ENCODE results near the gene TM4SF5. TPM values are rescaled to one million over a fixed set of nuclear protein-coding genes. Genes with fewer than 3 reads are reported as not detected.

The TM4SF5 gene
- polyA plus RNA-seq, 1 experiment: not detected

DNA sequence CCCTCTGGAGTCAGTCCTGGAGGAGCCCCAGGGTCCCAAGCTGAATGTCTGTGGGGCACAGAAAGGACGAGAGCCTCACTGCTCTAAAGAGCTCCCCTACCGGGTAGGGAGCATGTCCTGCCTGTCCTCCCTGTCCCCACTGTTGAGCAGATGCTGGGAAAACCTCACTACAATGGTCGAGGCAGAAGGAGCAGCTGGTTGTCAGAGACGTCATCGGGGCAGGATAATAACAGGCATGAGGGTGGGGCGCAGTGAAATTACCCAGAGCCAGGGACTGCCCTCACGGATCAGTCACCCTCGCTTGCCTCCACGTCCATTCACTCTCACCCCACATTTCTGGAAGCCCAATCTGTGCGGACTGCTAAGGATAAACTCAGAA is 538 bp downstream of the TM4SF5 start:
- H3K27ac ChIP-seq (ENCODE audit: low read depth, low read length): no peak overlapping the region
- ChIA-PET POLR2A (no interaction called here), CTCF (no interaction called here)
- TF ChIP-seq, protein P1, sequence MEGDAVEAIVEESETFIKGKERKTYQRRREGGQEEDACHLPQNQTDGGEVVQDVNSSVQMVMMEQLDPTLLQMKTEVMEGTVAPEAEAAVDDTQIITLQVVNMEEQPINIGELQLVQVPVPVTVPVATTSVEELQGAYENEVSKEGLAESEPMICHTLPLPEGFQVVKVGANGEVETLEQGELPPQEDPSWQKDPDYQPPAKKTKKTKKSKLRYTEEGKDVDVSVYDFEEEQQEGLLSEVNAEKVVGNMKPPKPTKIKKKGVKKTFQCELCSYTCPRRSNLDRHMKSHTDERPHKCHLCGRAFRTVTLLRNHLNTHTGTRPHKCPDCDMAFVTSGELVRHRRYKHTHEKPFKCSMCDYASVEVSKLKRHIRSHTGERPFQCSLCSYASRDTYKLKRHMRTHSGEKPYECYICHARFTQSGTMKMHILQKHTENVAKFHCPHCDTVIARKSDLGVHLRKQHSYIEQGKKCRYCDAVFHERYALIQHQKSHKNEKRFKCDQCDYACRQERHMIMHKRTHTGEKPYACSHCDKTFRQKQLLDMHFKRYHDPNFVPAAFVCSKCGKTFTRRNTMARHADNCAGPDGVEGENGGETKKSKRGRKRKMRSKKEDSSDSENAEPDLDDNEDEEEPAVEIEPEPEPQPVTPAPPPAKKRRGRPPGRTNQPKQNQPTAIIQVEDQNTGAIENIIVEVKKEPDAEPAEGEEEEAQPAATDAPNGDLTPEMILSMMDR (IDR thresholded peaks at IDR 0.05; ENCODE audit: low read depth, low read length): no peak
- H3K9me3 ChIP-seq (ENCODE audit: control insufficient read depth, insufficient read depth, low read length): no peaks in the 10 kb centered on the region
- peaks cover 27% of the 10 kb centered on the region for H3K27me3 ChIP-seq (ENCODE audit: control insufficient read depth, insufficient read depth, low read length)
- DNase-seq (ENCODE audit: low read depth, low spot score): no peak
- H3K4me3 ChIP-seq (ENCODE audit: low read depth, low read length): no peak overlapping the region

DNA sequence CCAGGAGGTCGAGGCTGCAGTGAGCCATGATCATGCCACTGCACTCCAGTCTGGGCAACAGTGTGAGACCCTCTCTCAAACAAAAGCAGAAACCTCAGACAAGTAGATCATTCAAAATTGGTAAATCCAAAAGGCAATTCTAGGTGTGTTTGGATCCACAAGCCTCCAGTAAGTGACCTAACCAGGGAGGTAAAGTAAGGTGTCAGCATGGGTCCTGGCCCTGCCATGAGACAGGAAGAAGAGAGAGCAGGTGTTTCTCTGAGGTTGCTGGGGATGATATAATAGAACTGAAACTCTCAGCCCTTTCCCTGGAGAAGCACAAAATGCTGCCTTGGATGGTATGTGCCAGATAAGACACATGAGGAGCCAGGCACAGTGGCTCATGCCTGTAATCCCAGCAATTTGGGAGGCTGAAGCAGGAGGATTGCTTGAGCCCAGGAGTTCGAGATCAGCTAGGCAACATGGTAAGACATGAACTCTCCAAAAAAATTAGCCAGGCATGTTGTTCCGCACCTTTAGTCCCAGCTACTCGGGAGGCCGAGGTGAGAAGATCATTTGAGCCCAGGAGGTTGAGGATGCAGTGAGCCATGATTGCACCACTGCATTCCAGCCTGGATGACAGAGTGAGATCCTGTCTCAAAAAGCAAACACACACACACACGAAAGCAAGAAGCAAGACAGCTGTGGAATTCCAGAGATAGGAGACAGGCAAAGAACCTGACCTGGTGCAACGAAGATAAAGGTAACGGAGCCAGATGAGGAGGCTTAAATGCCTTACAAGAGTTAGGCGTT is 6.5 kb downstream of the TM4SF5 start:
- POLR2A ChIA-PET: no interaction called here

DNA sequence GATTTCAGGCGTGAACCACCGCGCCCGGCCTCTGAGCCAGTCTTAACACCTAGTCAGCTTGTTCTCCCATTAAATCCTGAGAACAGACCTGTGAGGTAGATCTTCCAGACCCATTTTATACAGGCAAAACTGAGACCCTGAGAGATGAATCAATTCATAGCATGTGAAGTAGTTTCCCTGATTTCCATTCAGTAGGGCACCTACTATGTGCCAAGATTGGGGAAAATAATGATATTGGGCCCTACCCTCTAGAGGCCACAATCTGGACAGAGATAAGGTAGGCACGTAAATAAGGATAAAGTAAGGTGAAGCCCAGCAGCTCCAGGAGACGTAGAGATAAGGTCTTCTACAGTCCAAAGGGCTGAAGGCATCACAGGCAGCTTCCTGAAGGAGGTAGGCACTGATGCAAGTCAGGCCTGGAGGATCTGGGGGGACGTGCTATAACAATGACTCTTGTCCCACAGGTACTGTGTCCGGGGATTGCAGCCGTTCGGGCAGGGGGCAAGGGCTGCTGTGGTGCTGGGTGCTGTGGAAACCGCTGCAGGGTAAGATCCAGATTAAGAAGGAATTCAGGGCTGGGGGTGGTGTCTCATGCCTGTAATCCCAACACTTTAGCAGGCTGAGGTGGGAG is 8.8 kb downstream of the TM4SF5 start:
- H3K27me3 ChIP-seq (ENCODE audit: control insufficient read depth, insufficient read depth, low read length): peaks cover 57% of the 10 kb centered on the region
- no peak overlapping the region for H3K4me3 ChIP-seq (ENCODE audit: low read depth, low read length)
- POLR2A ChIA-PET: interaction anchor here (0.9 kb wide), 1 partner anchor 10 kb away, joined by 4 read pairs; no protein-coding TSS in a partner anchor
- CTCF ChIA-PET: interaction anchor here (2.0 kb wide), 1 partner anchor 9 kb away, joined by 24 read pairs; the partner anchor contains the start of gene GLTPD2
- peaks cover 6% of the 10 kb centered on the region; the same call in 1 of the 2 replicates for H3K9me3 ChIP-seq (ENCODE audit: control insufficient read depth, insufficient read depth, low read length)
- DNase-seq (ENCODE audit: low read depth, low spot score): no peak
- no peak overlapping the region for H3K27ac ChIP-seq (ENCODE audit: low read depth, low read length)
- TF ChIP-seq, protein P1 (IDR thresholded peaks at IDR 0.05; ENCODE audit: low read depth, low read length): no peak

More for the DNA sequence above, 6.5 kb downstream of the TM4SF5 start:
- DNase-seq (ENCODE audit: low read depth, low spot score): no peak
- CTCF ChIA-PET: interaction anchor here (2.0 kb wide), 1 partner anchor 12 kb away, joined by 24 read pairs; the partner anchor contains the start of gene GLTPD2
- Histone ChIP-seq H3K27me3 (ENCODE audit: control insufficient read depth, insufficient read depth, low read length) (peaks cover 48% of the 10 kb centered on the region), H3K27ac (ENCODE audit: low read depth, low read length) (no peak overlapping the region), H3K4me3 (ENCODE audit: low read depth, low read length) (no peak overlapping the region), H3K9me3 (ENCODE audit: control insufficient read depth, insufficient read depth, low read length) (peaks cover 6% of the 10 kb centered on the region; the same call in 1 of the 2 replicates)
- TF ChIP-seq, protein P1 (IDR thresholded peaks at IDR 0.05; ENCODE audit: low read depth, low read length): no peak

DNA sequence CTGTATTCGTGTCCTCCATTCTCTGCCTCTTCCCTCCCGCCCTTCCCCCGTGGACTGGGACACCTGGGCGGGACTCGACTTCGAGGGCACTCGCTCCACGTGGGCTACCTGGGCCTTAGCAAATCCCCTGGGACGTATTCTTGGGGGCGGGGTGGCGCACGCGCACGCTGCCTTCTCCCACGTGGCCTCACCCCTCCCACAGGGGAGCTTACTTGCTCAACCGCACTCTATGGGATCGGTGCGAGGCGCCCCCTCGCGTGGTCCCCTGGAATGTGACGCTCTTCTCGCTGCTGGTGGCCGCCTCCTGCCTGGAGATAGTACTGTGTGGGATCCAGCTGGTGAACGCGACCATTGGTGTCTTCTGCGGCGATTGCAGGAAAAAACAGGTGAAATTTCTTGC is 11.0 kb downstream of the TM4SF5 start:
- peaks cover 6% of the 10 kb centered on the region; the same call in 1 of the 2 replicates for H3K9me3 ChIP-seq (ENCODE audit: control insufficient read depth, insufficient read depth, low read length)
- ChIA-PET POLR2A (no interaction called here), CTCF (no interaction called here)
- H3K27ac ChIP-seq (ENCODE audit: low read depth, low read length): no peak overlapping the region
- peaks cover 65% of the 10 kb centered on the region for H3K27me3 ChIP-seq (ENCODE audit: control insufficient read depth, insufficient read depth, low read length)
- no peak for DNase-seq (ENCODE audit: low read depth, low spot score)
- H3K4me3 ChIP-seq (ENCODE audit: low read depth, low read length): no peak overlapping the region
- TF ChIP-seq, protein P1 (IDR thresholded peaks at IDR 0.05; ENCODE audit: low read depth, low read length): no peak

Measured in AG04450 (cell line).